Brain microvascular endothelial cell (primary cell): ENCODE results near the gene BMPR1A.

Experiments
- DNase-seq: peaks from one replicate; pipeline ENCODE4 v3.0.0-alpha.2; 2020
- H3K27ac ChIP-seq: fragments of 250-450 bp; sonication (Bioruptor Pico); 2 replicates; pipeline ENCODE4 v1.5.1; 2020; ENCODE audit warnings: mild to moderate bottlenecking, moderate library complexity
- H3K27me3 ChIP-seq: fragments of 250-450 bp; sonication (Bioruptor Pico); replicated peaks from 2 replicates; pipeline ENCODE4 v1.5.1; 2020; ENCODE audit warnings: mild to moderate bottlenecking
- H3K36me3 ChIP-seq: fragments of 250-450 bp; sonication (Bioruptor Pico); replicated peaks from 2 replicates; pipeline ENCODE4 v1.5.1; 2020; ENCODE audit warnings: mild to moderate bottlenecking
- H3K4me3 ChIP-seq: 2 replicates; pipeline ENCODE4 v1.5.1; 2011; ENCODE audit warnings: low read depth, mild to moderate bottlenecking, control low read depth, low read length, moderate library complexity
- CTCF ChIP-seq: IDR thresholded peaks from 2 replicates; pipeline ENCODE4 v1.5.1; 2011; ENCODE audit warnings: low read depth, mild to moderate bottlenecking, moderate library complexity, low read length, control low read depth, inconsistent platforms; ENCODE audit errors: missing control alignments
- in situ Hi-C: cut with HindIII; loops from 2 replicates; pipeline ENCODE4 v1.10.0; 2017; ENCODE audit warnings: low sequenced_read_pairs, low pct_ligation_motif_present

The BMPR1A gene

GRCh38 chr10:86959737-86960002 is 203.3 kb downstream of the BMPR1A start:
- TF ChIP-seq CTCF = no peak
- Histone ChIP-seq H3K36me3 (no peaks in the 10 kb centered on the region), H3K27ac (no peak overlapping the region), H3K27me3 (no peaks in the 10 kb centered on the region), H3K4me3 (no peak overlapping the region)
- in situ Hi-C loops = no loop called here
- no peak for DNase-seq

GRCh38 chr10:86960003-86960862 is 203.8 kb downstream of the BMPR1A start:
- no peak overlapping the region for H3K4me3 ChIP-seq
- H3K27ac ChIP-seq = no peak overlapping the region
- H3K36me3 ChIP-seq = no peaks in the 10 kb centered on the region
- in situ Hi-C loops = no loop called here
- peak; percentile 39 for DNase-seq
- TF ChIP-seq CTCF = peak; percentile 95
- no peaks in the 10 kb centered on the region for H3K27me3 ChIP-seq

GRCh38 chr10:86960863-86961434 is 204.5 kb downstream of the BMPR1A start:
- H3K4me3 ChIP-seq = no peak overlapping the region
- DNase-seq = no peak
- no peaks in the 10 kb centered on the region for H3K36me3 ChIP-seq
- TF ChIP-seq CTCF = no peak
- in situ Hi-C loops = no loop called here
- no peak overlapping the region for H3K27ac ChIP-seq
- H3K27me3 ChIP-seq = no peaks in the 10 kb centered on the region

GRCh38 chr10:86961481-86962091 is 205.2 kb downstream of the BMPR1A start:
- no peak for TF ChIP-seq CTCF
- Histone ChIP-seq H3K27ac (no peak overlapping the region), H3K4me3 (no peak overlapping the region), H3K27me3 (no peaks in the 10 kb centered on the region), H3K36me3 (no peaks in the 10 kb centered on the region)
- in situ Hi-C loops = no loop called here
- no peak for DNase-seq

GRCh38 chr10:86962136-86962980 is 205.9 kb downstream of the BMPR1A start:
- no peak for TF ChIP-seq CTCF
- H3K4me3 ChIP-seq = no peak overlapping the region
- no peak overlapping the region for H3K27ac ChIP-seq
- H3K36me3 ChIP-seq = no peaks in the 10 kb centered on the region
- no peaks in the 10 kb centered on the region for H3K27me3 ChIP-seq
- in situ Hi-C loops = no loop called here
- no peak for DNase-seq
